ENCODE measurements around the gene FAM89A. TPM values are rescaled to one million over a fixed set of nuclear protein-coding genes. Genes with fewer than 3 reads are reported as not detected.

Gene FAM89A
- total and polyA plus RNA-seq, 9 of the 15 experiments (the other 6 are each of a cell fraction or from before 2014, with no cell fraction given): 8.7 to 66.2 (median 43.3) TPM

DNA sequence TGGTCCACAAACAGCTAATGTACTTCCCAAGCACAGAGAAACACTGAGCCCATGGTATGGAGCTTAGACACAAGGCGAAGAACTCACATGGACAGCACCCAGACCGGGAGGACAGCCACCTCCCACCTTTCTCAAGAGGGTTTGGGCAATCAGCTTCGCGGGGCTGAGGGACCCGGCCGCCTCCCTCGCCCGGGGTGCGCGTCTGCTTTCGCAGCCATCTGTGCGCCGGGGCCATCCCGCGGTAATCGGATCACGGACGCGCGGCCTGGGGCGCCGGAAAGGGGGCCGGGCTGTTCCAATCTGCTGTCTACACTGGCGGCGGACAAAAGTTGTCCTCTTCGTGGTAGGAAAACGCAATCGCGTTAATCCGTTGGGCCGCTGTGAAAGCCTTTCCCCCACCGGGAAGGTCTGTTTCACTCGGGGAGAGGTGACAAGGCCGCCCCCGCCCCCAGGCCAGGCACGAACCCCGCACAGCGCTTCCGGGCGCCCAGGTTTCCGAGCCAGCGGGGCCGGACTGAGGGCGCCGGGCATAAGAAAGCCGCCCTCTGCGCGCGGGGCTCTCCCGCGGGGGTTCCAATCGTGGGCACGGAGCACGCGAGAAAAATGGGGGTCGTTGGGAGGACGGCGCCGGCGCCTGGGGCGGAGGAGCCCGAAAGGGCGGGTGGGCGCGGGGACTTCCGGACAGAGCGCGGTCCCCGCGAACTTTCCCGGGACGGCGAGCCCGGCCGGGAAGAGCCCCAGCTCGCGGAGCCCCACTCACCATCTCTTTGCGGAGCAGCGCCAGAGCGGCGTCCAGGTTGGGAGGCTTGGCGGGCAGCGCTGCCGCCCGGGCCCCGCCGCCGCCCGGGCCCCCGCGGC, 664 bp downstream of the FAM89A start (continued):
- TF ChIP-seq, protein P1, sequence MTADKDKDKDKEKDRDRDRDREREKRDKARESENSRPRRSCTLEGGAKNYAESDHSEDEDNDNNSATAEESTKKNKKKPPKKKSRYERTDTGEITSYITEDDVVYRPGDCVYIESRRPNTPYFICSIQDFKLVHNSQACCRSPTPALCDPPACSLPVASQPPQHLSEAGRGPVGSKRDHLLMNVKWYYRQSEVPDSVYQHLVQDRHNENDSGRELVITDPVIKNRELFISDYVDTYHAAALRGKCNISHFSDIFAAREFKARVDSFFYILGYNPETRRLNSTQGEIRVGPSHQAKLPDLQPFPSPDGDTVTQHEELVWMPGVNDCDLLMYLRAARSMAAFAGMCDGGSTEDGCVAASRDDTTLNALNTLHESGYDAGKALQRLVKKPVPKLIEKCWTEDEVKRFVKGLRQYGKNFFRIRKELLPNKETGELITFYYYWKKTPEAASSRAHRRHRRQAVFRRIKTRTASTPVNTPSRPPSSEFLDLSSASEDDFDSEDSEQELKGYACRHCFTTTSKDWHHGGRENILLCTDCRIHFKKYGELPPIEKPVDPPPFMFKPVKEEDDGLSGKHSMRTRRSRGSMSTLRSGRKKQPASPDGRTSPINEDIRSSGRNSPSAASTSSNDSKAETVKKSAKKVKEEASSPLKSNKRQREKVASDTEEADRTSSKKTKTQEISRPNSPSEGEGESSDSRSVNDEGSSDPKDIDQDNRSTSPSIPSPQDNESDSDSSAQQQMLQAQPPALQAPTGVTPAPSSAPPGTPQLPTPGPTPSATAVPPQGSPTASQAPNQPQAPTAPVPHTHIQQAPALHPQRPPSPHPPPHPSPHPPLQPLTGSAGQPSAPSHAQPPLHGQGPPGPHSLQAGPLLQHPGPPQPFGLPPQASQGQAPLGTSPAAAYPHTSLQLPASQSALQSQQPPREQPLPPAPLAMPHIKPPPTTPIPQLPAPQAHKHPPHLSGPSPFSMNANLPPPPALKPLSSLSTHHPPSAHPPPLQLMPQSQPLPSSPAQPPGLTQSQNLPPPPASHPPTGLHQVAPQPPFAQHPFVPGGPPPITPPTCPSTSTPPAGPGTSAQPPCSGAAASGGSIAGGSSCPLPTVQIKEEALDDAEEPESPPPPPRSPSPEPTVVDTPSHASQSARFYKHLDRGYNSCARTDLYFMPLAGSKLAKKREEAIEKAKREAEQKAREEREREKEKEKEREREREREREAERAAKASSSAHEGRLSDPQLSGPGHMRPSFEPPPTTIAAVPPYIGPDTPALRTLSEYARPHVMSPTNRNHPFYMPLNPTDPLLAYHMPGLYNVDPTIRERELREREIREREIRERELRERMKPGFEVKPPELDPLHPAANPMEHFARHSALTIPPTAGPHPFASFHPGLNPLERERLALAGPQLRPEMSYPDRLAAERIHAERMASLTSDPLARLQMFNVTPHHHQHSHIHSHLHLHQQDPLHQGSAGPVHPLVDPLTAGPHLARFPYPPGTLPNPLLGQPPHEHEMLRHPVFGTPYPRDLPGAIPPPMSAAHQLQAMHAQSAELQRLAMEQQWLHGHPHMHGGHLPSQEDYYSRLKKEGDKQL (CRISPR knock-in tag; IDR thresholded peaks at IDR 0.05; ENCODE audit: borderline replicate concordance): no peak
- TF ChIP-seq SAP30 (IDR thresholded peaks at IDR 0.05; ENCODE audit: borderline replicate concordance, insufficient read depth, low read depth, low read length, poor library complexity, severe bottlenecking): peak; percentile 28
- TF ChIP-seq ZBED1 (IDR thresholded peaks at IDR 0.05): no peak
- no peak for TF ChIP-seq NELFE (IDR thresholded peaks at IDR 0.05; ENCODE audit: insufficient read depth, insufficient read length)
- TF ChIP-seq RBM14 (IDR thresholded peaks at IDR 0.05; ENCODE audit: borderline replicate concordance, insufficient read depth, low read depth, low read length): peak; percentile 89; the same call in 1 of the 2 replicates
- TF ChIP-seq GATA2 (CRISPR knock-in tag; IDR thresholded peaks at IDR 0.05): no peak
- TF ChIP-seq RNF2 (IDR thresholded peaks at IDR 0.05): peak; percentile 42; the same call in 1 of the 2 replicates
- TF ChIP-seq HSF4 (CRISPR knock-in tag; IDR thresholded peaks at IDR 0.05; ENCODE audit: borderline replicate concordance): 0 out of 2 replicates have a peak, but pooled peaks have one; percentile 2
- no peak for TF ChIP-seq SETDB1 (IDR thresholded peaks at IDR 0.05; ENCODE audit: low read length)
- TF ChIP-seq ELF1 (tag; IDR thresholded peaks at IDR 0.05): peak; percentile 77
- no peak for TF ChIP-seq TGIF2 (CRISPR knock-in tag; IDR thresholded peaks at IDR 0.05)
- peak; percentile 59 for TF ChIP-seq ZFX (CRISPR knock-in tag; IDR thresholded peaks at IDR 0.05)
- TF ChIP-seq TEAD4 (IDR thresholded peaks at IDR 0.05; ENCODE audit: low read length): no peak
- TF ChIP-seq TEAD4 (CRISPR knock-in tag; IDR thresholded peaks at IDR 0.05; ENCODE audit: borderline replicate concordance): peak; percentile 37; the same call in 1 of the 2 replicates
- 0 out of 2 replicates have a peak, but pooled peaks have one; percentile 11 for TF ChIP-seq NR4A1 (CRISPR knock-in tag; IDR thresholded peaks at IDR 0.05)
- no peak for TF ChIP-seq NR4A1 (tag; IDR thresholded peaks at IDR 0.05)
- TF ChIP-seq, protein P2, sequence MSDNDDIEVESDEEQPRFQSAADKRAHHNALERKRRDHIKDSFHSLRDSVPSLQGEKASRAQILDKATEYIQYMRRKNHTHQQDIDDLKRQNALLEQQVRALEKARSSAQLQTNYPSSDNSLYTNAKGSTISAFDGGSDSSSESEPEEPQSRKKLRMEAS (CRISPR knock-in tag; IDR thresholded peaks at IDR 0.05): peak; percentile 64; the same call in 1 of the 2 replicates
- no peak for TF ChIP-seq SRSF1 (IDR thresholded peaks at IDR 0.05; ENCODE audit: low read depth, low read length)
- TF ChIP-seq GABPA (tag; conservative IDR thresholded peaks at IDR 0.05; ENCODE audit: low read depth): peak; percentile 74
- TF ChIP-seq TEAD1 (CRISPR knock-in tag; IDR thresholded peaks at IDR 0.05): peak in 1 of 2 experiments; percentile 58; a peak in 1 of 4 replicates
- TF ChIP-seq RBBP5 (IDR thresholded peaks at IDR 0.05; ENCODE audit: borderline replicate concordance, insufficient read depth, low read length, poor library complexity, severe bottlenecking): peak; percentile 63
- TF ChIP-seq ZNF23 (CRISPR knock-in tag; IDR thresholded peaks at IDR 0.05): no peak
- peak; percentile 81 for TF ChIP-seq RBM22 (IDR thresholded peaks at IDR 0.05; ENCODE audit: low read depth, low read length, poor library complexity, severe bottlenecking)

All from K562 (cell line).